GM21423 (cell line): ENCODE data around the gene MTHFSD.

Source experiments
- ATAC-seq: cut with Tn5 transposase; IDR thresholded peaks from one replicate; pipeline ENCODE4 v1.9.1; 2021; ENCODE audit warnings: mild to moderate bottlenecking, moderate library complexity; ENCODE audit not compliant: unreplicated experiment

The MTHFSD gene

GRCh38 chr16:86515413-86515776 is 39.6 kb downstream of the MTHFSD start:
- ATAC-seq = no peak

- ATAC-seq = no peak
Measured at GRCh38 chr16:86514481-86515376, 40.3 kb downstream of the MTHFSD start.

- ATAC-seq = no peak
Measured at GRCh38 chr16:86513471-86514277, 41.4 kb downstream of the MTHFSD start.

DNA sequence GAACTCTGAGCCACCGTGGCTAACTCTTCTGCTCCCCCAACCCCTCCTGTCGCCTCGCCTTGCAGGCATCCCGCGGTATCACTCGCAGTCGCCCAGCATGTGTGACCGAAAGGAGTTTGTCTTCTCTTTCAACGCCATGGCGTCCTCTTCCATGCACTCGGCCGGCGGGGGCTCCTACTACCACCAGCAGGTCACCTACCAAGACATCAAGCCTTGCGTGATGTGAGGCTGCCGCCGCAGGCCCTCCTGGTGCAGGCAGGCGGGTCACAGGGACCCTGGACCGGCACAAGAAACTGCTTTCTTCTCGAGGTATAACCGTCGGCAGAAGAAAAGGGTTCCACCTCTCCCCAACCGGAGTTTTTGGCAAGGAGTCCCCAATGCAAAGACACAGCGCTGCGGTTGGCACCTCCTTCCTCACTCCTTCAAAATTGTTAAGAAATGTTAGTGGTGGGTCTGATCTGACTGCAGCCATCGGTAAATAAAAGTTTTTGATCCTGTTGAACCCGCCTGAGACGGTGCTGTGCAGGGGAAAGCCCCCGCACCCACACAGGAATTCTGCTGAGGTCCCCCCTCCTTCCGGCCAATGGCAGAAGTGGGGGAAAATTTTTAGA is 42.1 kb downstream of the MTHFSD start:
- ATAC-seq = no peak

GRCh38 chr16:86512301-86512859 is 42.7 kb downstream of the MTHFSD start:
- no peak for ATAC-seq

GRCh38 chr16:86511317-86512161 is 43.5 kb downstream of the MTHFSD start:
- ATAC-seq = no peak

- ATAC-seq = no peak
Measured at GRCh38 chr16:86510465-86511261, 44.4 kb downstream of the MTHFSD start, which contains the start of gene FOXF1. TSS of gene FOXF1 (plus strand) at chr16:86510527. CDS start at chr16:86510570, 43 bp downstream.

DNA sequence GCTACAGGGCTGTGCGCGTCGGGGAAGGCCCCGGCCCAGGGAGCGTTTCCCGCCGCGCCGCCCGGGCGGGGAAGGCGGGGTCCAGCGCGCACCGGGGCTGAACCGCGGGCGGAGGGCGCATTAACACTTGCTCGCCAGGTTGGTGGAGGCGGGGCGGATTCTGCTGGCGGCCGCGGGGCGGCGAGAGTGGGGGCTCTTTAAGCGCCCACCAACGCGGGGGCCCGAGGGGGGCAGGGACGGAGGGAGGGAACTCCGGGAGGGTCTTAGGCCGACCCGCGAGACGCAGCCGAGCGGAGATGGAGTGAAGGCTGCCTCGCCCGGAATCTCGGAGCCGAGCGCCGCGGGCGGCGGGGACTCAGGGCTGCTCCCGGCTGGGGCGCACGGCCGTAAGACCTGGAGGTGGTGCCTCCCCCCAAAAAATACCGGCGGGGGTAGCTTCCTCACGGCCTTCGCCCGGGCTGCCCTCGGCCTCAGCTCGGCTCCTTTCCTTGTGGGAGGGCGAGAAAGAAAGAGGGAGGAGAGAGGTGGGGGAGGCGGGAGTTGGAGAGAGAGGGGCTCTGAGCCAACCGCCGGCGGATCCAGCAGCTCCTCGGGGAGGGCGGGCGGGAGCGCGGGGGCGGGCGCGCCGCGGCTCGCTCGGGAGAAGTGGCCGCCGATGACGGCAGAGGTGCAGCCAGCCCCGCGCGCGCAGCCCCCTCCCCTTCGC is 45.1 kb downstream of the MTHFSD start:
- ATAC-seq = no peak

- ATAC-seq = no peak
Measured at GRCh38 chr16:86508947-86509758, 45.9 kb downstream of the MTHFSD start.

DNA sequence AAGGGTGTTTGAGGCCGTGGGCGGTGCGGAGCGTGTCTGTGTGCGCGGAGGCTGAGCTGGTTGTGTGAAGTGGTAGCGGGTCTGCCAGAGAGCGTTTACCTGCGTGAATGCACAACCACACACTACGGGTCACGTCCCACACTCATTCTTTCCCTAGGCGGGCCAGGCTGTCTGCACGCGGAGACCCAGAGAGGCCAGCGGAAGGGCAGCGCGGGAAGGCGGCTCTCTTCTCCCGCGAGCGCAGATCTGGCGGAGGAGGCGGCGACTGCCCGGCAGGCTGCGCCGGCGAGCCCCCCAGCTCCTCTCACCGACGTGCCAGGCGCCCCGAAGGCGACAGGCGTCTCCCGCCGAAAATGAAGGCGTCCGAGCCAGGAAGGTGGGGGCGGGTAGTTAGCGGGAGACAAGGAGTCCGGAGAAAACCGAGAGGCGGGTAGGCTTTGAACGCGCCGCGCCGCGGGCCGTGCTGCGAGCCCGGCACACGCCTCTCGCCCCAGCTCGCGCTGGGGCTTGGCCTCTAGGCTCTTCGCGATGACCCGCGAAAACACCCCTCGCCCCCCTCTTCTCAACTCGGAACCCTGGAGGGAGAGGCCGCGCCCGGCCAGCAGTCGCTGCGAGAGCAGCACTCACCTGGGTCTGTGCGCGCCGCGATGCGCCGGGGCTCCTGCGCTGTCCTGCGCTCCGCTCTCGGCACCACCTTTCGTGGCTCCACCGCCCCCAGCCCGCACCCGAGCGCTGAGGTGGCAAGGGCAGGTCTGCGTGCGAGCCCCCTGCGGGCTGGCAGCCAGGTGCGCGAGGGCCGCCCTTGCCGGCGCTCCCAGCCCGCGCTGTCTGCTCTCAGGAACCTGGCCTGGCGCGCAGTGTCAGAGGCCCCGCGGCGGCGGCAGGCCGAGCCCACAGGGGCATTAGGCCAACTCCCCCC is 46.7 kb downstream of the MTHFSD start:
- ATAC-seq = no peak

DNA sequence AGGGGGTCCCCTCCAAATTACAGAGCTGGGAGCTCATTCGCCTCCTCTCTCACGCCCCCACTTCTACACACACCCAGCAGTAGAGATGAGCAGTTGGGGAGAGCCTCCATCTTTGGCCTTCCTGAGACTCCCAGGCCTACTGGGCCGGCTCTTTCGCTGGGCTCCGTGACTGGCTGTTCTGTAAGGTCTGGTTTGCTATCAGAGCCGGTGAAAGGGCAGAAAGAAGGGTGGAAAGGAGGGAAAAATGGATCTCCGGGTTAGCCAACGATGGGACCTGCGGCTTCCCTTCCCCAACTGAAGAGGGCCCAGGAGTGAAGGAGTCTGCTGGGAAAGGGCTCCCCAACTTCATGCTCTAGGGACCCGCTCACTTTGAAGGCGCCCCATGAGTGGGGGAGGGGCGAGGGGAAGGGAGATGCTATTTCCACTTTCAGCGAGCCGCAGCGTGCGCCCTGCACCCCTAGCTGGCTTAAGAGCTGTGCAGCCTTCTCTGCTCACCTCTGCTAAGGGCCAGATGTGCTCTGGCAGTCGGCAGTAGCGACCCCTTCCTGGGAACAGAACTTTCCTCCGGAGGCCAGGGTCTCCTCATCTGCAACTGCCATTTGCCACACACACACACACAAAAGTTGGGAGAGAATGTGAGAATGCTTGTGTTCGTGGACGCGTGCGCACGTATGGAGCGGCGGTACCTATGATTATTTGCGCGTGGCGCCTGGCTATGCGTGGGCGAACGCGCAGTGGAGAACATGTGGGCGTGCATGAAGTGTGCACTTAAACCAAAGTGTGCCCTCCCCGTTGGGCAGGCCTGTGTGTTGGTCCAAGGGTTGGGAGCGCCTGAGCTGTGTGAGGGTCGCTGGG is 47.6 kb downstream of the MTHFSD start:
- ATAC-seq = no peak

DNA sequence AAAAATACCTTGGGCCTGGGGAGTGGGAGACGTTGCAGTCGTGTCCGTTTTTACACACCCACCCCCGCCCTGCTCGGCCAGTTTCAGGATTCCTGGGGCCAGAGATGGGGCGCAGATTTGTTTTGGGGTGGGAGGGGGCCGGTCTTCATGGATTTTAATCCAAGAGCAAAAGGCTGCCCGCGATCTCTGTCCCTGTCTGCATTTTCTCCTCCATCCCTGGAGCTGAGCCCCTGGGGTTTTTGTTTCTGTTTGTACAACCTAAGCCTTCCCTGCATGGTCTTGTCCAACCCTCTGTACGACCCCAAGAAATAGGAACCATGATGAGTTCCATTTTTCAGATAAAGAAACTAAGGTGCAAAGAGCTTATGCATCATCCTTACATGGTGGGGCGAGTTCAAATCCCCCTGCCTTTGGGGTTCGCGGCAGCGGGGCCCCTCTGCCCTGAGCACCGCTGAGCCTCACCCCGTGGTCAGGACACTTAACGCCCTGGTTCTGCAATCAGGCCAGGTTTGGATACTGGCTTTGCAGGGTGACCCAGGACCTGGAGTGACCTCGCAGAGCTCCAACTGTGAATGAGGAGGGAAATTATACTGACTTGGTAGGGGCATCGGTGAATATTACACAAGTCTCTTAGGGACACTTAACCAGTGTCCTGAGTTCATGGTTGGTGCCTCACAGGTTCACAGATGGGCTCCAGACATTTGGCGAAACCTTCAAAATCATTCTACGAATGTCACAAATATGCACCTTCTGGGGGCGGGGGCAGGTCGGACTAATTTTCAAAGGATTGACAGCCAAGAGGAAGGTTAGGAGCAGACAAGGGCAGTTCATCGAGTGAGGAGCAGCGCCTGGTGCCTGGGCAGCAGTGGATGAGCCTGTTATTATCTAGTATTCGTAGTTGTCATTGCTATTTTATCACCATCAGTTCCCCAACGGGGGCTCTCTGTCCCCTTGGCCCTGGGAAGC is 48.9 kb downstream of the MTHFSD start:
- no peak for ATAC-seq

DNA sequence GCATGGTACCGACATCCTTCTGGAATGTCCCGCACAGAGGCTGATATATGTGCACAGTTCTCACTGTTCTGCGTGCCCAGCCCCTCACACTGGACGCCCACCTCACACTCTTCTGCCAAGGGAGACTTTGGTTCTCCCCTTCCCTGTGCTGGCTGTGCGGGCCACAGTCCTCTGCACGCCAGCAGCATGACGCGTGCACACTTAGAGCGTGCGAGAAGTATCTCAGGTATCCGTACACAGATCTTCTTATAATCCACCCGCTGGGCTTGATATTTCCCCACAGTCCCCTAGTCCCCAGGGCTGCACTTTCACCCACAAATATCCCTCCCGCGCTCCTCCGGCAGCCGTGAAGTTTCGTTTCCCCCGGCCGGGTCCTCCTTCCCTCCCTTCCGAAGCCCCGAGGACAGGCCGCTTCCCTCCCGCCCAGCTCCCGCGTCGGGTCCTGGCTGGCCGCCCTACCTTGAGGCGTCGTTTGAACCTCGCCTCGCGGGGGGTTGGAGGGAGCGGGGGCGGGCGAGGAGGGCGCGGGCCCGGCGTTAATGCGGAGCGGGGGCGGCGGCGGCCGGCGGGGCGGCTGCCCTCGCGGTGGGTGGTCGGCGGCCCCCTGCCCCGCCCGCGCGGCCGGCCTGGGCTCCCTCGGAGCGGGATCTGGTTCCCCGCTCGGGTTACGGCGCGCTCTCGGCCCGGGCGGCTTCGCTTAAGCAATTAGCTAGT is 49.7 kb downstream of the MTHFSD start:
- no peak for ATAC-seq
